G401 (cell line): ENCODE measurements around the gene PLOD2. TPM values are rescaled to one million over a fixed set of nuclear protein-coding genes. Genes with fewer than 3 reads are reported as not detected.

Experiments used
- total RNA-seq: library from RNA; depleted of rRNA; stranded (reverse); fragments of >200 nt; shearing (Covaris generic); gene quantifications from 2 replicates; pipeline ENCODE4 v1.2.3, GENCODE V29; 2014; rRNA removed

PLOD2 gene
- total RNA-seq, 1 experiment from 2014 or later: 0.17 TPM

Other genes with a start within 250 kb of the PLOD2 start
- not detected in 2 replicates for gene PLSCR4, start 89.9 kb upstream of the PLOD2 start, total RNA-seq